GM23338 (cell line): Measurements from ENCODE around the gene EYA2. TPM values are rescaled to one million over a fixed set of nuclear protein-coding genes. Genes with fewer than 3 reads are reported as not detected.

Experiments
- ATAC-seq: fragments of 200-7000 bp; cut with Tn5 transposase; 3 replicates; pipeline ENCODE4 v1.9.1; 2020
- DNase-seq: peaks from one replicate; pipeline ENCODE4 v3.0.0-alpha.2; 2015; ENCODE audit warnings: low spot score
- H2AFZ ChIP-seq: fragments of 200-600 bp; sonication (generic); 2 replicates; pipeline ENCODE4 v1.8.0; 2016; ENCODE audit warnings: antibody characterized with exemption, mild to moderate bottlenecking, moderate library complexity
- H3F3A ChIP-seq: fragments of 200-600 bp; sonication (generic); replicated peaks from 2 replicates; pipeline ENCODE4 v1.8.0; 2017; ENCODE audit warnings: antibody characterized with exemption, mixed run types, low read depth
- H3K27ac ChIP-seq: fragments of 200-600 bp; sonication (generic); 2 replicates; pipeline ENCODE4 v1.6.1; 2016; ENCODE audit warnings: low read depth
- H3K27me3 ChIP-seq: fragments of 200-600 bp; sonication (generic); 2 replicates; pipeline ENCODE4 v1.8.0; 2016; ENCODE audit warnings: mild to moderate bottlenecking, mixed run types, moderate library complexity; ENCODE audit not compliant: insufficient read depth
- H3K36me3 ChIP-seq: fragments of 200-600 bp; sonication (generic); 2 replicates; pipeline ENCODE4 v1.8.0; 2016; ENCODE audit warnings: mild to moderate bottlenecking; ENCODE audit not compliant: insufficient read depth
- H3K4me1 ChIP-seq: fragments of 200-600 bp; sonication (generic); 2 replicates; pipeline ENCODE4 v1.8.0; 2016; ENCODE audit warnings: mild to moderate bottlenecking, moderate library complexity; ENCODE audit not compliant: insufficient read depth
- H3K4me2 ChIP-seq: fragments of 200-600 bp; sonication (generic); 2 replicates; pipeline ENCODE4 v1.7.1; 2017; ENCODE audit warnings: mixed run types
- H3K4me3 ChIP-seq: fragments of 200-600 bp; sonication (generic); 2 replicates; pipeline ENCODE4 v1.6.1; 2016; ENCODE audit warnings: mixed run types
- H3K79me2 ChIP-seq: fragments of 200-600 bp; sonication (generic); replicated peaks from 2 replicates; pipeline ENCODE4 v1.8.0; 2017; ENCODE audit warnings: mild to moderate bottlenecking; ENCODE audit not compliant: insufficient read depth
- H3K9me2 ChIP-seq: fragments of 200-600 bp; sonication (generic); 2 replicates; pipeline ENCODE4 v1.8.0; 2017; ENCODE audit not compliant: insufficient read depth
- H4K20me1 ChIP-seq: fragments of 200-600 bp; sonication (generic); replicated peaks from 2 replicates; pipeline ENCODE4 v1.8.0; 2017; ENCODE audit warnings: mild to moderate bottlenecking; ENCODE audit not compliant: insufficient read depth
- H3K27ac Mint-ChIP-seq: 2 replicates; pipeline ENCODE4 v1.8.0; 2020; ENCODE audit warnings: inconsistent platforms, mild to moderate bottlenecking, moderate library complexity, mixed read lengths
- H3K27me3 Mint-ChIP-seq: 3 replicates; pipeline ENCODE4 v1.8.0; 2022; ENCODE audit warnings: low read depth, mild to moderate bottlenecking, moderate library complexity, mixed read lengths, inconsistent platforms; ENCODE audit not compliant: insufficient read depth, poor library complexity
- H3K36me3 Mint-ChIP-seq: 3 replicates; pipeline ENCODE4 v1.8.0; 2021; ENCODE audit warnings: low read depth, mild to moderate bottlenecking, inconsistent platforms, moderate library complexity, mixed read lengths
- H3K4me1 Mint-ChIP-seq: 3 replicates; pipeline ENCODE4 v1.8.0; 2020; ENCODE audit warnings: mild to moderate bottlenecking, inconsistent platforms, mixed read lengths
- H3K4me3 Mint-ChIP-seq: 3 replicates; pipeline ENCODE4 v1.8.0; 2021; ENCODE audit warnings: moderate library complexity, mild to moderate bottlenecking, inconsistent platforms, mixed read lengths
- H3K9me3 Mint-ChIP-seq: 3 replicates; pipeline ENCODE4 v1.8.0; 2020; ENCODE audit warnings: moderate library complexity, mild to moderate bottlenecking, inconsistent platforms, mixed read lengths
- CREB1 ChIP-seq: fragments of 250-450 bp; sonication (Bioruptor Pico); IDR thresholded peaks from 2 replicates; pipeline ENCODE4 v1.5.0; 2020; ENCODE audit warnings: low read depth, mild to moderate bottlenecking, moderate library complexity
- EZH2 ChIP-seq: fragments of 200-600 bp; sonication (generic); IDR thresholded peaks from one replicate; pipeline ENCODE4 v1.8.0; 2017; ENCODE audit warnings: antibody characterized with exemption, mild to moderate bottlenecking, low read depth; ENCODE audit not compliant: unreplicated experiment
- EZH2phosphoT487 ChIP-seq: fragments of 200-600 bp; sonication (generic); IDR thresholded peaks from one replicate; pipeline ENCODE4 v1.8.1; 2018; ENCODE audit warnings: antibody characterized with exemption; ENCODE audit not compliant: unreplicated experiment
- JUNB ChIP-seq: IDR thresholded peaks from one replicate; pipeline ENCODE4 v1.6.1; 2016; ENCODE audit warnings: antibody characterized with exemption; ENCODE audit not compliant: unreplicated experiment
- NANOG ChIP-seq: IDR thresholded peaks from 2 replicates; pipeline ENCODE4 v1.6.1; 2016; ENCODE audit warnings: antibody characterized with exemption, borderline replicate concordance
- POLR2AphosphoS5 ChIP-seq: IDR thresholded peaks from 2 replicates; pipeline ENCODE4 v1.6.1; 2016; ENCODE audit warnings: antibody characterized with exemption, low read depth
- STAT1 ChIP-seq: IDR thresholded peaks from one replicate; pipeline ENCODE4 v1.6.1; 2016; ENCODE audit warnings: antibody characterized with exemption; ENCODE audit not compliant: unreplicated experiment
- ZNF114 ChIP-seq: fragments of 250-450 bp; sonication (Bioruptor Pico); IDR thresholded peaks from 2 replicates; pipeline ENCODE4 v1.5.0; 2020; ENCODE audit warnings: mild to moderate bottlenecking, moderate library complexity
- ZNF331 ChIP-seq: fragments of 250-450 bp; sonication (Bioruptor Pico); IDR thresholded peaks from 2 replicates; pipeline ENCODE4 v1.5.0; 2020; ENCODE audit warnings: low read depth, mild to moderate bottlenecking, moderate library complexity
- polyA plus RNA-seq: library from polyadenylated mRNA; unstranded; fragments of >200 nt; fragmentation: Nextera tagmentation; extraction: Ambion mirVana; gene quantifications from 2 replicates; pipeline ENCODE4 v1.2.1, GENCODE V29; 2016
- total RNA-seq: library from RNA; depleted of rRNA; stranded (reverse); fragments of >200 nt; shearing (Covaris generic); gene quantifications from 2 replicates; pipeline ENCODE4 v1.2.3, GENCODE V29; 2014
- TF ChIP-seq, protein P1 (sequence below), 2 experiments: fragments of 200-600 bp in 1 of 2; sonication (generic) in 1 of 2; conservative IDR thresholded peaks; 2 replicates each; pipeline versions ENCODE4 v1.5.1 to v1.6.1; 2016 to 2017; ENCODE audit warnings: antibody characterized with exemption in 2 of 2, low read depth in 2 of 2, mild to moderate bottlenecking in 2 of 2, moderate library complexity in 1 of 2
- TF ChIP-seq, protein P2 (sequence below): IDR thresholded peaks from one replicate; pipeline ENCODE4 v1.6.1; 2018; ENCODE audit warnings: antibody characterized with exemption; ENCODE audit not compliant: unreplicated experiment
- TF ChIP-seq, protein P3 (sequence below): fragments of 250-450 bp; sonication (Bioruptor Pico); IDR thresholded peaks from 2 replicates; pipeline ENCODE4 v1.5.0; 2020; ENCODE audit warnings: mild to moderate bottlenecking, moderate library complexity
- TF ChIP-seq, protein P4 (sequence below): IDR thresholded peaks from 2 replicates; pipeline ENCODE4 v1.6.1; 2016; ENCODE audit warnings: antibody characterized with exemption

Gene EYA2
- total and polyA plus RNA-seq, 2 experiments from 2014 or later, result 0.50 to 0.56 TPM

DNA sequence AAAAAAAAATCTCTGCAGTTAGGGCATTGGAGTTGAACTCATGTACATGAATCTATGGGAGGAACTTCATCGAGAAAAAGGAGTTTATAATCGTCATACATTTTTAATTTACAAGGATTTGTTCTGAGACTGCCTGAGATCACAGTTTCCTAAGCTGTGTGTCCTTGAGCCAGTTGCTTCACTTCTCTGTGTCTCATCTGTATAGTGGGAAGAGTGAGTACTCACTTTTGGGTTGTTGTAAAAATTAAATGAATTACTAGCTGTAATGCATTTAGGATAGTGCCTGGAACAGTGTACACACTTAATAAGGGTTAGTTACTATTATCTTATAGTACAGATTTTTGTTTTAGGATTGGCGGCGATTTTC, 42.5 kb downstream of the EYA2 start:
- Histone ChIP-seq H3K27ac (no peak overlapping the region), H3K4me3 (no peak overlapping the region), H3F3A (no peaks in the 10 kb centered on the region), H3K4me2 (no peak overlapping the region), H2AFZ (no peak overlapping the region), H3K27me3 (no peaks in the 10 kb centered on the region), H3K36me3 (no peaks in the 10 kb centered on the region), H3K79me2 (no peaks in the 10 kb centered on the region), H3K4me1 (no peaks in the 10 kb centered on the region), H4K20me1 (no peaks in the 10 kb centered on the region), H3K9me2 (no peaks in the 10 kb centered on the region)
- Mint-ChIP-seq H3K4me1 (no peaks in the 10 kb centered on the region; the same call in 1 of the 3 replicates), H3K4me3 (no peak overlapping the region), H3K27ac (no peak overlapping the region), H3K27me3 (peaks cover 3% of the 10 kb centered on the region), H3K9me3 (0 out of 3 replicates have a peak, but pooled peaks cover 3% of the 10 kb centered on the region), H3K36me3 (no peaks in the 10 kb centered on the region)
- no peak for ATAC-seq
- DNase-seq, result no peak
- TF ChIP-seq EZH2, result no peak
- TF ChIP-seq ZNF331, result no peak
- no peak for TF ChIP-seq ZNF114
- TF ChIP-seq POLR2AphosphoS5, result no peak
- no peak for TF ChIP-seq STAT1
- TF ChIP-seq, protein P1, sequence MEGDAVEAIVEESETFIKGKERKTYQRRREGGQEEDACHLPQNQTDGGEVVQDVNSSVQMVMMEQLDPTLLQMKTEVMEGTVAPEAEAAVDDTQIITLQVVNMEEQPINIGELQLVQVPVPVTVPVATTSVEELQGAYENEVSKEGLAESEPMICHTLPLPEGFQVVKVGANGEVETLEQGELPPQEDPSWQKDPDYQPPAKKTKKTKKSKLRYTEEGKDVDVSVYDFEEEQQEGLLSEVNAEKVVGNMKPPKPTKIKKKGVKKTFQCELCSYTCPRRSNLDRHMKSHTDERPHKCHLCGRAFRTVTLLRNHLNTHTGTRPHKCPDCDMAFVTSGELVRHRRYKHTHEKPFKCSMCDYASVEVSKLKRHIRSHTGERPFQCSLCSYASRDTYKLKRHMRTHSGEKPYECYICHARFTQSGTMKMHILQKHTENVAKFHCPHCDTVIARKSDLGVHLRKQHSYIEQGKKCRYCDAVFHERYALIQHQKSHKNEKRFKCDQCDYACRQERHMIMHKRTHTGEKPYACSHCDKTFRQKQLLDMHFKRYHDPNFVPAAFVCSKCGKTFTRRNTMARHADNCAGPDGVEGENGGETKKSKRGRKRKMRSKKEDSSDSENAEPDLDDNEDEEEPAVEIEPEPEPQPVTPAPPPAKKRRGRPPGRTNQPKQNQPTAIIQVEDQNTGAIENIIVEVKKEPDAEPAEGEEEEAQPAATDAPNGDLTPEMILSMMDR (conservative IDR thresholded peaks at IDR 0.05; ENCODE audit: low read depth in 2 of 2), result no peak
- no peak for TF ChIP-seq NANOG
- no peak for TF ChIP-seq CREB1 (CRISPR knock-in tag)
- TF ChIP-seq EZH2phosphoT487, result no peak
- TF ChIP-seq, protein P2, sequence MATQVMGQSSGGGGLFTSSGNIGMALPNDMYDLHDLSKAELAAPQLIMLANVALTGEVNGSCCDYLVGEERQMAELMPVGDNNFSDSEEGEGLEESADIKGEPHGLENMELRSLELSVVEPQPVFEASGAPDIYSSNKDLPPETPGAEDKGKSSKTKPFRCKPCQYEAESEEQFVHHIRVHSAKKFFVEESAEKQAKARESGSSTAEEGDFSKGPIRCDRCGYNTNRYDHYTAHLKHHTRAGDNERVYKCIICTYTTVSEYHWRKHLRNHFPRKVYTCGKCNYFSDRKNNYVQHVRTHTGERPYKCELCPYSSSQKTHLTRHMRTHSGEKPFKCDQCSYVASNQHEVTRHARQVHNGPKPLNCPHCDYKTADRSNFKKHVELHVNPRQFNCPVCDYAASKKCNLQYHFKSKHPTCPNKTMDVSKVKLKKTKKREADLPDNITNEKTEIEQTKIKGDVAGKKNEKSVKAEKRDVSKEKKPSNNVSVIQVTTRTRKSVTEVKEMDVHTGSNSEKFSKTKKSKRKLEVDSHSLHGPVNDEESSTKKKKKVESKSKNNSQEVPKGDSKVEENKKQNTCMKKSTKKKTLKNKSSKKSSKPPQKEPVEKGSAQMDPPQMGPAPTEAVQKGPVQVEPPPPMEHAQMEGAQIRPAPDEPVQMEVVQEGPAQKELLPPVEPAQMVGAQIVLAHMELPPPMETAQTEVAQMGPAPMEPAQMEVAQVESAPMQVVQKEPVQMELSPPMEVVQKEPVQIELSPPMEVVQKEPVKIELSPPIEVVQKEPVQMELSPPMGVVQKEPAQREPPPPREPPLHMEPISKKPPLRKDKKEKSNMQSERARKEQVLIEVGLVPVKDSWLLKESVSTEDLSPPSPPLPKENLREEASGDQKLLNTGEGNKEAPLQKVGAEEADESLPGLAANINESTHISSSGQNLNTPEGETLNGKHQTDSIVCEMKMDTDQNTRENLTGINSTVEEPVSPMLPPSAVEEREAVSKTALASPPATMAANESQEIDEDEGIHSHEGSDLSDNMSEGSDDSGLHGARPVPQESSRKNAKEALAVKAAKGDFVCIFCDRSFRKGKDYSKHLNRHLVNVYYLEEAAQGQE, result no peak
- TF ChIP-seq, protein P3, sequence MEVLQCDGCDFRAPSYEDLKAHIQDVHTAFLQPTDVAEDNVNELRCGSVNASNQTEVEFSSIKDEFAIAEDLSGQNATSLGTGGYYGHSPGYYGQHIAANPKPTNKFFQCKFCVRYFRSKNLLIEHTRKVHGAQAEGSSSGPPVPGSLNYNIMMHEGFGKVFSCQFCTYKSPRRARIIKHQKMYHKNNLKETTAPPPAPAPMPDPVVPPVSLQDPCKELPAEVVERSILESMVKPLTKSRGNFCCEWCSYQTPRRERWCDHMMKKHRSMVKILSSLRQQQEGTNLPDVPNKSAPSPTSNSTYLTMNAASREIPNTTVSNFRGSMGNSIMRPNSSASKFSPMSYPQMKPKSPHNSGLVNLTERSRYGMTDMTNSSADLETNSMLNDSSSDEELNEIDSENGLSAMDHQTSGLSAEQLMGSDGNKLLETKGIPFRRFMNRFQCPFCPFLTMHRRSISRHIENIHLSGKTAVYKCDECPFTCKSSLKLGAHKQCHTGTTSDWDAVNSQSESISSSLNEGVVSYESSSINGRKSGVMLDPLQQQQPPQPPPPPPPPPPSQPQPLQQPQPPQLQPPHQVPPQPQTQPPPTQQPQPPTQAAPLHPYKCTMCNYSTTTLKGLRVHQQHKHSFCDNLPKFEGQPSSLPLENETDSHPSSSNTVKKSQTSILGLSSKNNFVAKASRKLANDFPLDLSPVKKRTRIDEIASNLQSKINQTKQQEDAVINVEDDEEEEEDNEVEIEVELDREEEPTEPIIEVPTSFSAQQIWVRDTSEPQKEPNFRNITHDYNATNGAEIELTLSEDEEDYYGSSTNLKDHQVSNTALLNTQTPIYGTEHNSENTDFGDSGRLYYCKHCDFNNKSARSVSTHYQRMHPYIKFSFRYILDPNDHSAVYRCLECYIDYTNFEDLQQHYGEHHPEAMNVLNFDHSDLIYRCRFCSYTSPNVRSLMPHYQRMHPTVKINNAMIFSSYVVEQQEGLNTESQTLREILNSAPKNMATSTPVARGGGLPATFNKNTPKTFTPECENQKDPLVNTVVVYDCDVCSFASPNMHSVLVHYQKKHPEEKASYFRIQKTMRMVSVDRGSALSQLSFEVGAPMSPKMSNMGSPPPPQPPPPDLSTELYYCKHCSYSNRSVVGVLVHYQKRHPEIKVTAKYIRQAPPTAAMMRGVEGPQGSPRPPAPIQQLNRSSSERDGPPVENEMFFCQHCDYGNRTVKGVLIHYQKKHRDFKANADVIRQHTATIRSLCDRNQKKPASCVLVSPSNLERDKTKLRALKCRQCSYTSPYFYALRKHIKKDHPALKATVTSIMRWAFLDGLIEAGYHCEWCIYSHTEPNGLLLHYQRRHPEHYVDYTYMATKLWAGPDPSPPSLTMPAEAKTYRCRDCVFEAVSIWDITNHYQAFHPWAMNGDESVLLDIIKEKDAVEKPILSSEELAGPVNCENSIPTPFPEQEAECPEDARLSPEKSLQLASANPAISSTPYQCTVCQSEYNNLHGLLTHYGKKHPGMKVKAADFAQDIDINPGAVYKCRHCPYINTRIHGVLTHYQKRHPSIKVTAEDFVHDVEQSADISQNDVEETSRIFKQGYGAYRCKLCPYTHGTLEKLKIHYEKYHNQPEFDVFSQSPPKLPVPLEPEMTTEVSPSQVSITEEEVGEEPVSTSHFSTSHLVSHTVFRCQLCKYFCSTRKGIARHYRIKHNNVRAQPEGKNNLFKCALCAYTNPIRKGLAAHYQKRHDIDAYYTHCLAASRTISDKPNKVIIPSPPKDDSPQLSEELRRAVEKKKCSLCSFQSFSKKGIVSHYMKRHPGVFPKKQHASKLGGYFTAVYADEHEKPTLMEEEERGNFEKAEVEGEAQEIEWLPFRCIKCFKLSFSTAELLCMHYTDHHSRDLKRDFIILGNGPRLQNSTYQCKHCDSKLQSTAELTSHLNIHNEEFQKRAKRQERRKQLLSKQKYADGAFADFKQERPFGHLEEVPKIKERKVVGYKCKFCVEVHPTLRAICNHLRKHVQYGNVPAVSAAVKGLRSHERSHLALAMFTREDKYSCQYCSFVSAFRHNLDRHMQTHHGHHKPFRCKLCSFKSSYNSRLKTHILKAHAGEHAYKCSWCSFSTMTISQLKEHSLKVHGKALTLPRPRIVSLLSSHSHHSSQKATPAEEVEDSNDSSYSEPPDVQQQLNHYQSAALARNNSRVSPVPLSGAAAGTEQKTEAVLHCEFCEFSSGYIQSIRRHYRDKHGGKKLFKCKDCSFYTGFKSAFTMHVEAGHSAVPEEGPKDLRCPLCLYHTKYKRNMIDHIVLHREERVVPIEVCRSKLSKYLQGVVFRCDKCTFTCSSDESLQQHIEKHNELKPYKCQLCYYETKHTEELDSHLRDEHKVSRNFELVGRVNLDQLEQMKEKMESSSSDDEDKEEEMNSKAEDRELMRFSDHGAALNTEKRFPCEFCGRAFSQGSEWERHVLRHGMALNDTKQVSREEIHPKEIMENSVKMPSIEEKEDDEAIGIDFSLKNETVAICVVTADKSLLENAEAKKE (CRISPR knock-in tag), result no peak
- TF ChIP-seq JUNB, result no peak
- TF ChIP-seq, protein P4, sequence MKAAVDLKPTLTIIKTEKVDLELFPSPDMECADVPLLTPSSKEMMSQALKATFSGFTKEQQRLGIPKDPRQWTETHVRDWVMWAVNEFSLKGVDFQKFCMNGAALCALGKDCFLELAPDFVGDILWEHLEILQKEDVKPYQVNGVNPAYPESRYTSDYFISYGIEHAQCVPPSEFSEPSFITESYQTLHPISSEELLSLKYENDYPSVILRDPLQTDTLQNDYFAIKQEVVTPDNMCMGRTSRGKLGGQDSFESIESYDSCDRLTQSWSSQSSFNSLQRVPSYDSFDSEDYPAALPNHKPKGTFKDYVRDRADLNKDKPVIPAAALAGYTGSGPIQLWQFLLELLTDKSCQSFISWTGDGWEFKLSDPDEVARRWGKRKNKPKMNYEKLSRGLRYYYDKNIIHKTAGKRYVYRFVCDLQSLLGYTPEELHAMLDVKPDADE, result no peak
